ENCODE results near the gene SMIM28.
A peak's percentile ranks its signal among the peaks of the same experiment; 100 is the strongest.
"Not testable (repeated sequence)": the region's sequence is repeated elsewhere in the genome, so short reads cannot be mapped to it uniquely, and the experiment has no call there.

Gene SMIM28

GRCh38 chr6:138404666-138405337 is 27.1 kb downstream of the SMIM28 start:
- DNase-seq (ENCODE audit: low read depth, low spot score): no peak

- DNase-seq (ENCODE audit: low read depth, low spot score): no peak
These were observed 28.2 kb downstream of the SMIM28 start for GRCh38 chr6:138405816-138406413.

DNA sequence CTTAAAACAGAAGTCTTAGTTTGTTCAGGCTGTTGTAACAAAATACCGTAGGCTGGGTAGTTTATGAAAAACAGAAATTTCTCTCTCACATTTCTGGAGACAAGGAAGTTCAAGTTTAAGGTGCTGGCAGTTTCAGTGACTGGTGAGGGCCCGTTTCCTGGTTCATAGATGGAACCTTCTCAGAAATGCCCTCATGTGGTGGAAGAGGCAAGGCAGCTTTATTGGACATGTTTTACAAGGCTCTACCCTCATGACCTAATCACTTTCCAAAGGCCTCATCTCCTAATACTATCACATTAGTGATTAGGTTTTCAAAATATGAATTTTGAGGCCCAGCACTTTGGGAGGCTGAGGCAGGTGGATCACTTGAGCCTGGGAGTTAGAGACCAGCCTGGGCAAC is 28.7 kb downstream of the SMIM28 start:
- DNase-seq (ENCODE audit: low read depth, low spot score): no peak

DNA sequence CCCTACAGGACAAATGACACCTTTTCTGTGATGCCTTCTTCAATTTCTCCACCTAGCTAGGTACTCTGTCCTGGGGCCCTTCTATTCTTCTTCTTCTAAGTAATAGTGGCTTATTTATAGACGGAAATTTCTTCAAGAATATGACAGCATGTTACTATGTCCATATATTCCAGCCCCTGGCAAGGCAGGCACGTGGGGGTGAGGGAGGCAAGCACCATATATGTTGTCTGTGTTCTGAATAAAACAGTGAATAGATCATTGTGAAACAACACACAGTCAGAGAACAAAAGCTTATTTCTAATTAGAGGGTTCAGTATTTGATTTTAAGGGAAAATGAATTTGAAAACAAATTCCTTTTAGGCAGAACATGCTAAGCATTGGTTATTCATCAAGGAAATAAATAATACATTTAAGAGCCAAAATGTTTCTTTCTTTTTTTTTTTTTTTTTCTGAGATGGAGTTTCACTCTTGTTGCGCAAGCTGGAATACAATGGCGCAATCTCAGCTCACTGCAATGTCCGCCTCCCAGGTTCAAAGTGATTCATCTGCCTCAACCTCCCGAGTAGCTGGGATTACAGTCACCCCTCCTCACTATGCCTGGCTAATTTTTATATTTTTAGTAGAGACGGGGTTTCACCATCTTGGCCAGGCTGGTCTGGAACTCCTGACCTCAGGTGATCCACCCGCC is 32.5 kb downstream of the SMIM28 start:
- DNase-seq (ENCODE audit: low read depth, low spot score): no peak

GRCh38 chr6:138410972-138411880 is 33.5 kb downstream of the SMIM28 start:
- DNase-seq (ENCODE audit: low read depth, low spot score): no peak

- DNase-seq (ENCODE audit: low read depth, low spot score): no peak
These were observed 37.4 kb downstream of the SMIM28 start for GRCh38 chr6:138415125-138415524.

GRCh38 chr6:138416206-138416605 is 38.5 kb downstream of the SMIM28 start:
- no peak for DNase-seq (ENCODE audit: low read depth, low spot score)

GRCh38 chr6:138417493-138418117 is 39.9 kb downstream of the SMIM28 start:
- no peak for DNase-seq (ENCODE audit: low read depth, low spot score)

GRCh38 chr6:138418118-138418742 is 40.5 kb downstream of the SMIM28 start:
- no peak for DNase-seq (ENCODE audit: low read depth, low spot score)

DNA sequence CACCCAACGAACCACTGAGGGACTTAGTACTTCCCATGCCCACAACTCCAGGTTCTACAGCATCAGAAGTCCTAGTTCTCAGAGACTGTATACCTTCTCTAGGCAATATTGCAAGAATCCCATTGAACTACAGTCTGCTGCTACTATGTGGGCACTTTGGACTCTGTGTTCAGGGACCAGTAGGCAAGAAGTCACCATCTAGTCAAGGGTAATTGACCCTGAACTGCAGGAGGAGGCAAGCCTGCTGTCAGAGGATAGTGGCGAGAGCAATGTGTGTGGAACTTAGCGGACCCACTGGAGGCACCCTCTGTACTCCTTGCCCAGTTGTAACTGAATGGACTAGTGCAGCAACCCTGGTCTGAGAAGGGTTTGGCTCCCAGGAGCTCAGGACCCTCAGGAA is 42.1 kb downstream of the SMIM28 start:
- no peak for DNase-seq (ENCODE audit: low read depth, low spot score)

- no peak for DNase-seq (ENCODE audit: low read depth, low spot score)
These were observed 42.7 kb downstream of the SMIM28 start for GRCh38 chr6:138420356-138420755.

GRCh38 chr6:138421089-138421488 is 43.4 kb downstream of the SMIM28 start:
- no peak for DNase-seq (ENCODE audit: low read depth, low spot score)

DNA sequence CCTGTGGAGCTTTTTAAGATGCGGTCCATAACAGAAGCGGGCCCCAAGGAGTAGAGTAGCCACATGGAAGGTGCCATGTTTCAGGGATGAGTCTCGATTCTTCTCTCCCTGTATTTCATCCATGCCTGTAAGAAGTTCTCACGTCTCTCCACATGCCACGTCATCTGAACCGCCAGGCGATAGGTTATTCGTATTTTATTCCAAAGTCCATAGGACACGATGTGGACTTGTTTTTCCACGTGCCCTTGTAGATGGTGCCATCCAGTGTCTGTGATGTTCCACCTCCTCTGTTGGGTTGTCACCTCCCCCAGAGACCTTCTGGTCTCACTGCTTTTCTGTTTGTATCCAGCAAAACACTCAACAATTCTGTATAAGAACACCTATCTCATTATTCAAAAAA is 43.9 kb downstream of the SMIM28 start:
- no peak for DNase-seq (ENCODE audit: low read depth, low spot score)

- no peak for DNase-seq (ENCODE audit: low read depth, low spot score)
These were observed 45.2 kb downstream of the SMIM28 start for GRCh38 chr6:138422861-138423260.

GRCh38 chr6:138424004-138424904 is 46.5 kb downstream of the SMIM28 start:
- DNase-seq (ENCODE audit: low read depth, low spot score): no peak

DNA sequence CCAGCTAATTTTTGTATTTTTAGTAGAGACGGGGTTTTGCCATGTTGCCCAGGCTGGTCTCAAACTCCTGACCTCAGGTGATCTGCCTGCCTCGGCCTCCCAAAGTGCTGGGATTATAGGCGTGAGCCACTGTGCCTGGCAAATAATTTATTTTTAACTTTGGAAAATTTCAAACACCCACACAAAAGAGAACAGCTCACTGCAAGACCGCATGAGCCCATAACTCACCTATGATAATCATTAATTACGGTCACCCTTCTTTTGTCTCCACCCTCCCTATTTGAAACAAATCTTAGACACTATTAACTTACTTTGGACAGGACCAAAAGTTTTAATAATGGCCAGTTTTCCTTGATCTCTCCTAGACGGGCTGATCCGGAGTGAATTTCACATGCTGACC is 47.6 kb downstream of the SMIM28 start:
- not testable (repeated sequence) for DNase-seq (ENCODE audit: low read depth, low spot score)

DNA sequence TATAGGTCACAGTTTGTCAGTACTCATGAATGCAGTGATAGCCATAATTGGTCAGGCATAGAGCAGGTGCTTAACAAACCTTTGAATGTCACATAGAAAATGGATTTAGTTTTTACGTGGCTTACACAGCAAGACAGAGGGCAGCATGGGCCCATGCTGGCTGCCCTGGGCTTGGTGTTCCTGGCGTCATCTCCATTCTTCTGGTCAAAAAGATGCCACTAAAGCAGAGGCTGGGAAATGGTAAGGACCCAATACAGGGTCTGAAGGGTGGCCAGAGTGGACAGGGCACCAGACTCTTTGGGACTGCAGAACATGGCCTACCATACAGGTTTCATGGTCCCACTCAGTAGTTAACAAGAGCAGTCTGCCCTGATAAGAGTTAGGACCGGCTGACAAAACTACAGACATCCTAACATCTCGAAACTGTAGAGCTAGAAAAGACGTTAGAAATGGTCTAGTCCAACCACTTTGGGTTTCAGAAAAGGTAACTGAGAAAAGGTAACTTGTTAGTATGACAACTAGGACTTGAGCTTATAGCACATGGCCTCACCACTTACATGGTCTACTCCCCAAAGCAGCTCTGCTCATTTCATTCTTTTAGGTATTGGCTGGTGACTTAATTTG is 48.9 kb downstream of the SMIM28 start:
- no peak for DNase-seq (ENCODE audit: low read depth, low spot score)

DNA sequence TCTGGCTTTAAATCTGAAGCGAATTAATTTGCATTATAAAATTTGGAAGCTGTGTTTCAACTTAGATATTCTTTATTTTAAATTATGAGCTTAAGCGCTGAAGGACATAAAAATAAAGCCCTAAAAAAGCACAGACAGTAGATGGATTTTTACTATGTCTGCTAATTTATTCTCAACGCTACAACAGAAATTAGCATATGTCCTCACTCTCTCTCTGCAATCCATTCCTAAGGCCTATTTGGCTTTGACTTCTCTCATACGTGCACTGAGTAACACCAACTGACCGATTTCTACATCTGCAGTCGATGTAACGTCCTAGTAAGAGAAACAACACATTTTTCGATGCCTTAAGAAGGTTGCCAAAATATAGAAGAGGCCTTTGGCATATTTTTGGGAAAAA is 50.0 kb downstream of the SMIM28 start:
- no peak for DNase-seq (ENCODE audit: low read depth, low spot score)

DNA sequence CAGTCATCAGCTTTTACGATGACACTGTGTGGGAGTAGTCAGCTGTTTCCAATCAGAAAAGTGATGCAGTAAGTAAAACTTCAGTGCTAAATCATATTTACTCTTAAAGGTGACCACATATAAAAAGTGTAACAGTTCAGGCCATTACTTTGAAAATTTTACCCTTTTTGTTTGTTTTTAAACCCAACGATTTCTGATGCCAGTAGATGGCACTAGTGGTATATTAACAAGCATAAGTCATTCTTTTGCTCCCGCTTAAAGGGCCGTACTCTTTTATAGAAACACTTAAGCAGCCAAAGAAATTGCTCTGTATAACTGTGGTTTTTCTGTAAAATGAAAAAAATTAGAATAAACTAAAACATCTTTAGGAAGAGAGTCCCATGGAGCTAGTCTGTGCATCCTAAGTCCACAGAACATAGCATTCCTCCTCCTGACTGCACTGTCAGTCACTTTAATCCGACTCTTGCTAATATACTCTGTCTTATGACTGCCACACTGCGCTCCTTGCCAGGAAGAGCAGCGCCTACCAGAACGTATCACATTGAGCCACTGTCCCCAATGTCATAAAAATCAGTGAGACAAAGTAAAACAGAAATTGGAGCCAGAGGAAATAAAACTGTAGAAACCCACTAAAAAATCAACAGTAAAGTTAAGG is 51.4 kb downstream of the SMIM28 start:
- peak; percentile 39 for DNase-seq (ENCODE audit: low read depth, low spot score)

All from smooth muscle cell of the brain vasculature (primary cell).